CD4-positive, alpha-beta T cell treated with Interleukin-4 for 1 hour (primary cell): ENCODE measurements around the gene FCER1A.
"Not testable (repeated sequence)": the region's sequence is repeated elsewhere in the genome, so short reads cannot be mapped to it uniquely, and the experiment has no call there.

Experiments
- DNase-seq, 2 donors: peaks; one replicate each; pipeline ENCODE4 v3.0.0-alpha.2; 2020 to 2022

FCER1A gene

GRCh38 chr1:159302095-159302494 lies at the start of gene FCER1A:
Gene FCER1A (plus strand): TSS chr1:159302336. CDS start chr1:159302365, 29 bp downstream.
- no peak for DNase-seq

GRCh38 chr1:159261311-159261710 lies 40.8 kb upstream of the FCER1A start:
- DNase-seq = no peak

- DNase-seq = no peak
These were observed 40.2 kb upstream of the FCER1A start for GRCh38 chr1:159261721-159262494.

GRCh38 chr1:159266832-159267231 lies 35.3 kb upstream of the FCER1A start:
- no peak for DNase-seq

GRCh38 chr1:159274631-159275030 lies 27.5 kb upstream of the FCER1A start:
- DNase-seq = no peak

- no peak for DNase-seq
These were observed 26.2 kb upstream of the FCER1A start for GRCh38 chr1:159275891-159276290.

- no peak for DNase-seq
These were observed 22.4 kb upstream of the FCER1A start for GRCh38 chr1:159279773-159280172.

- DNase-seq = peak in 1 of 2 donors; percentile 2
These were observed 20.0 kb upstream of the FCER1A start for GRCh38 chr1:159282118-159282517.

GRCh38 chr1:159289060-159289459 lies 13.1 kb upstream of the FCER1A start:
- no peak for DNase-seq

- DNase-seq = no peak
These were observed 10.7 kb upstream of the FCER1A start for GRCh38 chr1:159291424-159291823.

- DNase-seq = no peak
These were observed 5.3 kb upstream of the FCER1A start for GRCh38 chr1:159296706-159297375.

- no peak for DNase-seq
These were observed 2.0 kb upstream of the FCER1A start for GRCh38 chr1:159300146-159300545.

- no peak for DNase-seq
These were observed 5.3 kb downstream of the FCER1A start for GRCh38 chr1:159307346-159308020.

- DNase-seq = no peak
These were observed 9.5 kb downstream of the FCER1A start for GRCh38 chr1:159311679-159312078.

- no peak for DNase-seq
These were observed 13.2 kb downstream of the FCER1A start for GRCh38 chr1:159315381-159315780.

- DNase-seq = no peak
These were observed 16.8 kb downstream of the FCER1A start for GRCh38 chr1:159318784-159319551.

GRCh38 chr1:159334797-159335196 lies 32.7 kb downstream of the FCER1A start:
- no peak for DNase-seq

- DNase-seq = no peak
These were observed 35.9 kb downstream of the FCER1A start for GRCh38 chr1:159338018-159338417.

GRCh38 chr1:159339536-159339935 lies 37.4 kb downstream of the FCER1A start:
- DNase-seq = peak in 1 of 2 donors; percentile 17

GRCh38 chr1:159341736-159342135 lies 39.6 kb downstream of the FCER1A start:
- no peak for DNase-seq

GRCh38 chr1:159342761-159343425 lies 40.8 kb downstream of the FCER1A start:
- no peak for DNase-seq

GRCh38 chr1:159349374-159349773 lies 47.2 kb downstream of the FCER1A start:
- DNase-seq = not testable (repeated sequence)
